Lower leg skin (tissue), 4 donors: ENCODE data around the gene EIF2B5. TPM values are rescaled to one million over a fixed set of nuclear protein-coding genes. Genes with fewer than 3 reads are reported as not detected.
A peak's percentile ranks its signal among the peaks of the same experiment; 100 is the strongest.
"Not testable (repeated sequence)": the region's sequence is repeated elsewhere in the genome, so short reads cannot be mapped to it uniquely, and the experiment has no call there.

ENCODE experiments used
- DNase-seq, 2 donors: peaks; one replicate each; pipeline ENCODE4 v3.0.0-alpha.2; 2019; ENCODE audit warnings: low spot score in 2 of 2
- H3K4me3 ChIP-seq: fragments of 200-600 bp; sonication (generic); 2 replicates; pipeline ENCODE4 v1.5.1; 2017; ENCODE audit warnings: mild to moderate bottlenecking, low read depth; ENCODE audit not compliant: poor library complexity, severe bottlenecking
- POLR2A ChIP-seq, 2 donors: fragments of 450-650 bp; IDR thresholded peaks; one replicate each; pipeline ENCODE4 v1.6.1; 2016 to 2017; ENCODE audit warnings: antibody characterized with exemption in 2 of 2, mild to moderate bottlenecking in 1 of 2, moderate library complexity in 1 of 2
- WGBS, 2 donors: methylation state at CpG; one replicate each; pipeline ENCODE4 v1.1.5; 2018; 5-methylcytosine and 5-hydroxymethylcytosine counted together
- intact Hi-C: fragments of 100-400 bp; cut with DNase I; formaldehyde crosslinking; loops from one replicate; pipeline ENCODE4 v1.15.0; 2023; ENCODE audit warnings: low total_unique reads
- total RNA-seq, 4 donors: library from RNA; depleted of rRNA; stranded (reverse); fragments of >200 nt; gene quantifications; one replicate each; pipeline ENCODE4 v1.1.0, GENCODE V29; 2016
- TF ChIP-seq, protein P1 (sequence below), 3 donors: fragments of 450-650 bp; IDR thresholded peaks; one replicate each; pipeline ENCODE4 v1.5.1; 2016; ENCODE audit warnings: antibody characterized with exemption in 3 of 3, mild to moderate bottlenecking in 3 of 3, moderate library complexity in 2 of 3

EIF2B5 gene
- total RNA-seq, 4 donors from 2014 or later = 36.5 to 52.5 (median 40.1) TPM

DNA sequence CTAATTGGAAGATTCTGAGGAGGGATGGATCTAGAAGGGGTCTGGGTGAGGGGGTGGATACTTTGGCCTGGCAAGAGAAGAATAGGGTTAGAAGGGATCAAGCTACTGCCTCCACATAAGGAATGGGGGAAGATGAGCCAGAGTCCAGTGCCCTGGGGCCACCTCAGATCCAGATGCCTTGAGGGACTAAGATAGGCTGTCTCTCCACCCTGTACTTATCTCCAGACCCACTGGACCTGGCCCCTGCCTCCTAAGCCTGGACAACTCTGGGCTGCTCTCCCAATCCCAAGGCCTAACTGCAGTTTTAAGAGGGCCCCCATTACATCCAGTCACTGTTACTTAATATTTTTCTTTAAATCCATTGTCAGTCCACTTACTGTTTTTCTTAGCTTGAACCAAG, 22.0 kb downstream of the EIF2B5 start:
- intact Hi-C loops = no loop called here
- TF ChIP-seq, protein P1, sequence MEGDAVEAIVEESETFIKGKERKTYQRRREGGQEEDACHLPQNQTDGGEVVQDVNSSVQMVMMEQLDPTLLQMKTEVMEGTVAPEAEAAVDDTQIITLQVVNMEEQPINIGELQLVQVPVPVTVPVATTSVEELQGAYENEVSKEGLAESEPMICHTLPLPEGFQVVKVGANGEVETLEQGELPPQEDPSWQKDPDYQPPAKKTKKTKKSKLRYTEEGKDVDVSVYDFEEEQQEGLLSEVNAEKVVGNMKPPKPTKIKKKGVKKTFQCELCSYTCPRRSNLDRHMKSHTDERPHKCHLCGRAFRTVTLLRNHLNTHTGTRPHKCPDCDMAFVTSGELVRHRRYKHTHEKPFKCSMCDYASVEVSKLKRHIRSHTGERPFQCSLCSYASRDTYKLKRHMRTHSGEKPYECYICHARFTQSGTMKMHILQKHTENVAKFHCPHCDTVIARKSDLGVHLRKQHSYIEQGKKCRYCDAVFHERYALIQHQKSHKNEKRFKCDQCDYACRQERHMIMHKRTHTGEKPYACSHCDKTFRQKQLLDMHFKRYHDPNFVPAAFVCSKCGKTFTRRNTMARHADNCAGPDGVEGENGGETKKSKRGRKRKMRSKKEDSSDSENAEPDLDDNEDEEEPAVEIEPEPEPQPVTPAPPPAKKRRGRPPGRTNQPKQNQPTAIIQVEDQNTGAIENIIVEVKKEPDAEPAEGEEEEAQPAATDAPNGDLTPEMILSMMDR (IDR thresholded peaks at IDR 0.05) = no peak
- TF ChIP-seq POLR2A (IDR thresholded peaks at IDR 0.05) = no peak

DNA sequence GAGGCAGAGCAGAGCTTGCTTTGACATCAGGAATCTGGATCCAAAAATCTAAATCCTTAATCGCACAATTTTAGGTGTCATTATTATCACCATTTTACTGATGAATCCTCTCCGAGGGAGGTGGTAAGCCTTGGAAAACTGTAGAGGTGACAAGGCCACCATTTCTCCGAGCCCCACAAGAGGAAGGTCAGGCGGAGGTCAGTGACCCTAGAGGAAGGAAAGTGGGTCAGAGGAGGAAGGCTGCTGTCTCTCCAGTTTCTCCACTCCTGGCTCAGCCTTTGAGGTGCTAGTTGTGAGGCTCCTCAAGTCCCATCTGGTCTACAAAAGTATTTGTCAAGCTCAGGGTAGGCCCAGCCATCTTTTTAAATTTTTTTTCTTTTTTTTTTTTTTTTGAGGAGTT, 23.2 kb downstream of the EIF2B5 start:
- no peak overlapping the region for H3K4me3 ChIP-seq
- 80 to 87% methylated on average over 4 of the region's 4 CpGs for WGBS, 2 donors
- TF ChIP-seq POLR2A (IDR thresholded peaks at IDR 0.05) = no peak
- TF ChIP-seq, protein P1 (IDR thresholded peaks at IDR 0.05) = no peak
- DNase-seq = no peak
- intact Hi-C loops = no loop called here

More for the DNA sequence above, 22.0 kb downstream of the EIF2B5 start:
- H3K4me3 ChIP-seq = peak overlapping the region; percentile 65
- no peak for DNase-seq

DNA sequence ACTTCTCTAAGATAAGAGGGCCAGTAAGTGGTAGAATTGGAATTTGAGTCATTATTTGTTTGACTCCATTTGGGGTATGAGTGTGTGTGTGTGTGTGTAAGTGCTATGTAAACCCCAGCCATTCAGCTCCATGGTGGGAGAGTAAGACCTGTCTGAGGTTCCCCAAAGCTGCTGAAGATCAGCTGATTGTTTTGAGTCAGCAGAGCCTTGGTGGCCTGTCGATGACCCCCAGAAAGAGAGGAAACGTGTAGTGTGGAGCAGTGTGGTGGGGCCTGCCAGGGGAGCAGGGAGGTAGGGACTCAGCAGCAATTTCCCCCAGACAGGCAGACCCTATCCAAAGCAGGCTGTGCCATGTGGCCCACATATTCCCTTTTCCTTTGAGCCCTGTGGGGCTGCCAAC, 25.3 kb downstream of the EIF2B5 start:
- intact Hi-C loops = no loop called here
- no peak overlapping the region for H3K4me3 ChIP-seq
- no peak for DNase-seq
- WGBS, 2 donors = 41 to 61% methylated on average over 2 of the region's 2 CpGs
- TF ChIP-seq, protein P1 (IDR thresholded peaks at IDR 0.05) = no peak
- TF ChIP-seq POLR2A (IDR thresholded peaks at IDR 0.05) = no peak

DNA sequence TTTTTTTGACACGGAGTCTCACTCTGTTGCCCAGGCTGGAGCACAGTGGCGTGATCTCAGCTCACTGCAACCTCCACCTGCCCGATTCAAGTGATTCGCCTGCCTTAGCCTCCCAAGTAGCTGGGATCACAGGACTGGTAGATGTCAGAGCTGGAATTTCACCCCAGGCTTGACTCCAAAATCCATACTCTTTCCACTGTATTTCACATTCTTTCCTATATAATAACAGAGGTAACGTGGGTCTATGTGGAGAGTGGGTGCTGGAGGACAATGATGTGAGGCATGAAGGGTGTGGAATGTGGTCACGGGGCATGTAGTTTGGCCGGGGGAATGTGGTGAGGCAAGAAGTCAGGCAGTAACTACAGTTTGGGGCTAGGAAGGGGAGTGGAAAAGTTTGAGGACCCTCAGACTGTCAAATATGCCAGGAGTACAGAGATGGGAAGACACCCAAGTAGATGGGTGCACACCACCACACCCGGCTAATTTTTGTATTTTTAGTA, 27.5 kb downstream of the EIF2B5 start:
- H3K4me3 ChIP-seq, DNase-seq, intact Hi-C loops: not testable (repeated sequence)
- WGBS, 2 donors = 78 to 86% methylated on average over 8 of the region's 8 CpGs

DNA sequence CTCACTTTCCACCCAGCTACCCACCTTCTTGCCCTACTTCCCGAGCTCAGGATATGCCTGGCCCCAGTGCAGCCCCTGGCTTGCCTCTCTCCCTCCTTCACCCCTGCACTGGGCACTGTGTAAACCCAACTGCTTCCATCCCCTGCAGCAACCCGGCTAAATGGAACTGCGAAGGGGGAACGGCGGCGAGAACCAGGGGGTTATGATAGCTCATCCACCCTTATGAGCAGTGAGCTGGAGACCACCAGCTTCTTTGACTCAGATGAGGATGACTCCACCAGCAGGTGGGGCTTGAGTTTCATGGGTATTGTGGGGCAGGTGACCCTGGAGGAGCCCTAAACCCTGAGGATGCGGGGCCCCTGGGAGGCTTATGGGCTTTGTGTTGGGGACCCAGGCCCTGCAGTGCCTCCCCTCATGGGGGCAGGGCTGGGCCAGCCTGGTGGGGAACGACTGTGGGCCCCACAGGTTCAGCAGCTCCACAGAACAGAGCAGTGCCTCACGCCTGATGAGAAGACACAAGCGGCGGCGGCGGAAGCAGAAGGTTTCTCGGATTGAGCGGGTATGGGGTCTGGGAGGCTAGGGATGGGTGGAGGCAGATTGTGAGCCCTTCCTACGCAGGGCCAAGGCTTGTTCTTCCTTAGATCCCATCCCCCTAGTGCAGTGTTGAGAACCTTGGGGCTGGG, 29.6 kb downstream of the EIF2B5 start:
- H3K4me3 ChIP-seq = no peak overlapping the region
- intact Hi-C loops = no loop called here
- TF ChIP-seq POLR2A (IDR thresholded peaks at IDR 0.05) = no peak
- TF ChIP-seq, protein P1 (IDR thresholded peaks at IDR 0.05) = no peak
- 94 to 95% methylated on average over 16 of the region's 16 CpGs for WGBS, 2 donors
- DNase-seq = no peak

DNA sequence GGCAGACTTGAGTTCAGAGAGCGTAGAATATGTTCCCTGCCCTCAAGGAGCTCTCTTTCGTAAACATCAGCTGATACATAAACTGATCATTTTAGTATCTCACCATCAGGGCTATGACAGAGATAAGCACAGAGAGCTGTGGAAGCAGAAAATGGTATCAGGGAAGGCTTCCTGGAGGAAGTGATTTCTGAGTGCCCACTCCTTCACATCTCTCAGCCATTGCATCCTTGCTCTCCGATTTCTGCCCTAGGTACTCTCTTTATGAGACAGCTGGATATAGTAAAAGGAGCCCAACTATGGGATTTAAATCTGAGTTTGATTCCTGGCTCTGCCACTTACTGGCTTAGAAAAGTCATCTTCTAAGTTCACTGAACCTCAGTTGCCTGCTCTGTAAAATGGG, 30.4 kb downstream of the EIF2B5 start:
- TF ChIP-seq, protein P1 (IDR thresholded peaks at IDR 0.05) = no peak
- no peak for TF ChIP-seq POLR2A (IDR thresholded peaks at IDR 0.05)
- no peak for DNase-seq
- intact Hi-C loops = no loop called here
- 94 to 96% methylated on average over 3 of the region's 3 CpGs for WGBS, 2 donors
- H3K4me3 ChIP-seq = no peak overlapping the region
